Panc1 (cell line): ENCODE measurements around the gene MAP7. TPM values are rescaled to one million over a fixed set of nuclear protein-coding genes. Genes with fewer than 3 reads are reported as not detected.

Experiments
- ATAC-seq: fragments of 200-7000 bp; cut with Tn5 transposase; 2 replicates; pipeline ENCODE4 v1.9.1; 2020; ENCODE audit warnings: mild to moderate bottlenecking, moderate library complexity
- BruUV-seq: library from RNA; stranded (reverse); fragments of 400-500 nt; replicated peaks from 2 replicates; lab custom pipeline; 2021; lab: Mats Ljungman, UMichigan
- CTCF ChIA-PET: fragments of 300-600 bp; sonication (Branson Sonifier 250); formaldehyde crosslinking; loops from one replicate; lab custom pipeline; 2022; ENCODE audit warnings: antibody characterized with exemption; lab: Charles Lee
- POLR2A ChIA-PET: fragments of 300-600 bp; sonication (Branson Sonifier 250); formaldehyde crosslinking; loops from one replicate; lab custom pipeline; 2022; ENCODE audit warnings: antibody characterized with exemption; lab: Charles Lee
- DNase-seq: peaks from one replicate; pipeline ENCODE4 v3.0.0-alpha.2; 2010; ENCODE audit warnings: low read depth, low spot score
- H3K27ac ChIP-seq: 2 replicates; pipeline ENCODE4 v1.5.1; 2011; ENCODE audit warnings: mild to moderate bottlenecking, low read length, inconsistent platforms
- H3K27me3 ChIP-seq: fragments of 200-500 bp; sonication (Bioruptor generic); 2 replicates; pipeline ENCODE4 v1.6.0; 2014; ENCODE audit warnings: low read length, inconsistent platforms; ENCODE audit not compliant: control insufficient read depth, insufficient read depth
- H3K36me3 ChIP-seq: fragments of 200-500 bp; sonication (Bioruptor generic); 2 replicates; pipeline ENCODE4 v1.5.1; 2014; ENCODE audit warnings: inconsistent platforms, mild to moderate bottlenecking, low read length, moderate library complexity; ENCODE audit not compliant: control insufficient read depth, insufficient read depth
- H3K4me1 ChIP-seq: 2 replicates; pipeline ENCODE4 v1.5.1; 2011; ENCODE audit warnings: inconsistent platforms, mild to moderate bottlenecking, low read length, moderate library complexity; ENCODE audit not compliant: control insufficient read depth, insufficient read depth
- H3K4me3 ChIP-seq, 2 experiments: 2 replicates each; pipeline ENCODE4 v1.5.1; 2011 to 2012; ENCODE audit warnings: low read depth in 2 of 2, low read length in 2 of 2, mild to moderate bottlenecking in 2 of 2, inconsistent platforms in 1 of 2, moderate library complexity in 1 of 2
- H3K9me3 ChIP-seq: fragments of 200-500 bp; sonication (Bioruptor generic); 2 replicates; pipeline ENCODE4 v1.5.1; 2014; ENCODE audit warnings: low read depth, mild to moderate bottlenecking, inconsistent platforms, low read length, moderate library complexity; ENCODE audit not compliant: control insufficient read depth, insufficient read depth
- POLR2AphosphoS5 ChIP-seq: IDR thresholded peaks from 2 replicates; pipeline ENCODE4 v1.6.1; 2012; ENCODE audit warnings: mild to moderate bottlenecking, low read depth, low read length, moderate library complexity
- SIN3A ChIP-seq: IDR thresholded peaks from 2 replicates; pipeline ENCODE4 v1.6.1; 2012; ENCODE audit warnings: low read depth, mild to moderate bottlenecking, low read length, moderate library complexity, borderline replicate concordance; ENCODE audit not compliant: insufficient read depth
- TCF7L2 ChIP-seq: IDR thresholded peaks from 2 replicates; pipeline ENCODE4 v1.6.1; 2011; ENCODE audit warnings: mild to moderate bottlenecking, low read depth, low read length, inconsistent platforms
- in situ Hi-C: cut with HindIII; loops from 2 replicates; pipeline ENCODE4 v1.10.0; 2016; ENCODE audit warnings: low sequenced_read_pairs, low pct_unique_long_range_greater_than_20kb
- intact Hi-C: fragments of 100-400 bp; cut with micrococcal nuclease; formaldehyde crosslinking; loops from one replicate; pipeline ENCODE4 v1.10.0; 2022; ENCODE audit not compliant: unreplicated experiment
- total RNA-seq: library from RNA; stranded (reverse); gene quantifications from one replicate; pipeline ENCODE4 v1.2.1, GENCODE V29; 2021; ENCODE audit not compliant: unreplicated experiment
- TF ChIP-seq, protein P1 (sequence below): fragments of 450-650 bp; IDR thresholded peaks from 2 replicates; pipeline ENCODE4 v1.5.1; 2017; ENCODE audit warnings: mild to moderate bottlenecking
- TF ChIP-seq, protein P2 (sequence below), 2 experiments: IDR thresholded peaks; 2 replicates each; pipeline ENCODE4 v1.6.1; 2011 to 2012; ENCODE audit warnings: low read depth in 2 of 2, control low read depth in 1 of 2, low read length in 1 of 2, mild to moderate bottlenecking in 1 of 2, moderate library complexity in 1 of 2; ENCODE audit not compliant: insufficient read depth in 1 of 2

MAP7 gene
- total RNA-seq, 1 experiment from 2014 or later = 1.8 TPM

DNA sequence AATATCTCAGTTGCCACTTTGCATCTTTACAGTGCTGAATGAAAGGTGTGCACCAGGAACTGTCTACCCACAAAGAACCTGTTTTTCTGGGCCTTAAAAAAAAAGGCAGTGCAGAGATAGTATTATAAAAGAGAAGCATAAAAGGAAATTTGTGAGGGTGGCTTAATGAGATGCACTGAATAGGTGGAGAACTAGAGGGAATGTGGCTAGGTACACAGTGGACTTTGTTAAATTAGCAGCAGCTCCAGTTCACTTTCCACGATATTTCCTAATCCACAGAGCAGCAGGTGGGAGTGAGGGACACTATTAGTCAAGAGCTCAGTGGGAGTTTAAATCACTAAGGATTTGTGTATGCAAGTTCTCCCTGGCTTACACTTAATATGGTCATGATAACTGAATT lies 38.8 kb downstream of the MAP7 start:
- Histone ChIP-seq H3K27me3 (no peaks in the 10 kb centered on the region), H3K9me3 (no peaks in the 10 kb centered on the region), H3K27ac (no peak overlapping the region), H3K4me1 (no peaks in the 10 kb centered on the region), H3K4me3 (no peak overlapping the region), H3K36me3 (no peaks in the 10 kb centered on the region)
- no TSS peak for BruUV-seq
- intact Hi-C loops = no loop called here
- ATAC-seq (no peak), DNase-seq (no peak)
- TF ChIP-seq TCF7L2 = no peak
- TF ChIP-seq, protein P1, sequence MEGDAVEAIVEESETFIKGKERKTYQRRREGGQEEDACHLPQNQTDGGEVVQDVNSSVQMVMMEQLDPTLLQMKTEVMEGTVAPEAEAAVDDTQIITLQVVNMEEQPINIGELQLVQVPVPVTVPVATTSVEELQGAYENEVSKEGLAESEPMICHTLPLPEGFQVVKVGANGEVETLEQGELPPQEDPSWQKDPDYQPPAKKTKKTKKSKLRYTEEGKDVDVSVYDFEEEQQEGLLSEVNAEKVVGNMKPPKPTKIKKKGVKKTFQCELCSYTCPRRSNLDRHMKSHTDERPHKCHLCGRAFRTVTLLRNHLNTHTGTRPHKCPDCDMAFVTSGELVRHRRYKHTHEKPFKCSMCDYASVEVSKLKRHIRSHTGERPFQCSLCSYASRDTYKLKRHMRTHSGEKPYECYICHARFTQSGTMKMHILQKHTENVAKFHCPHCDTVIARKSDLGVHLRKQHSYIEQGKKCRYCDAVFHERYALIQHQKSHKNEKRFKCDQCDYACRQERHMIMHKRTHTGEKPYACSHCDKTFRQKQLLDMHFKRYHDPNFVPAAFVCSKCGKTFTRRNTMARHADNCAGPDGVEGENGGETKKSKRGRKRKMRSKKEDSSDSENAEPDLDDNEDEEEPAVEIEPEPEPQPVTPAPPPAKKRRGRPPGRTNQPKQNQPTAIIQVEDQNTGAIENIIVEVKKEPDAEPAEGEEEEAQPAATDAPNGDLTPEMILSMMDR = no peak
- TF ChIP-seq, protein P2, sequence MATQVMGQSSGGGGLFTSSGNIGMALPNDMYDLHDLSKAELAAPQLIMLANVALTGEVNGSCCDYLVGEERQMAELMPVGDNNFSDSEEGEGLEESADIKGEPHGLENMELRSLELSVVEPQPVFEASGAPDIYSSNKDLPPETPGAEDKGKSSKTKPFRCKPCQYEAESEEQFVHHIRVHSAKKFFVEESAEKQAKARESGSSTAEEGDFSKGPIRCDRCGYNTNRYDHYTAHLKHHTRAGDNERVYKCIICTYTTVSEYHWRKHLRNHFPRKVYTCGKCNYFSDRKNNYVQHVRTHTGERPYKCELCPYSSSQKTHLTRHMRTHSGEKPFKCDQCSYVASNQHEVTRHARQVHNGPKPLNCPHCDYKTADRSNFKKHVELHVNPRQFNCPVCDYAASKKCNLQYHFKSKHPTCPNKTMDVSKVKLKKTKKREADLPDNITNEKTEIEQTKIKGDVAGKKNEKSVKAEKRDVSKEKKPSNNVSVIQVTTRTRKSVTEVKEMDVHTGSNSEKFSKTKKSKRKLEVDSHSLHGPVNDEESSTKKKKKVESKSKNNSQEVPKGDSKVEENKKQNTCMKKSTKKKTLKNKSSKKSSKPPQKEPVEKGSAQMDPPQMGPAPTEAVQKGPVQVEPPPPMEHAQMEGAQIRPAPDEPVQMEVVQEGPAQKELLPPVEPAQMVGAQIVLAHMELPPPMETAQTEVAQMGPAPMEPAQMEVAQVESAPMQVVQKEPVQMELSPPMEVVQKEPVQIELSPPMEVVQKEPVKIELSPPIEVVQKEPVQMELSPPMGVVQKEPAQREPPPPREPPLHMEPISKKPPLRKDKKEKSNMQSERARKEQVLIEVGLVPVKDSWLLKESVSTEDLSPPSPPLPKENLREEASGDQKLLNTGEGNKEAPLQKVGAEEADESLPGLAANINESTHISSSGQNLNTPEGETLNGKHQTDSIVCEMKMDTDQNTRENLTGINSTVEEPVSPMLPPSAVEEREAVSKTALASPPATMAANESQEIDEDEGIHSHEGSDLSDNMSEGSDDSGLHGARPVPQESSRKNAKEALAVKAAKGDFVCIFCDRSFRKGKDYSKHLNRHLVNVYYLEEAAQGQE (IDR thresholded peaks at IDR 0.05; ENCODE audit: insufficient read depth in 1 of 2, low read depth in 2 of 2, low read length in 1 of 2) = no peak
- no peak for TF ChIP-seq POLR2AphosphoS5
- TF ChIP-seq SIN3A = no peak
- ChIA-PET POLR2A (no interaction called here), CTCF (no interaction called here)
- in situ Hi-C loops = no loop called here

DNA sequence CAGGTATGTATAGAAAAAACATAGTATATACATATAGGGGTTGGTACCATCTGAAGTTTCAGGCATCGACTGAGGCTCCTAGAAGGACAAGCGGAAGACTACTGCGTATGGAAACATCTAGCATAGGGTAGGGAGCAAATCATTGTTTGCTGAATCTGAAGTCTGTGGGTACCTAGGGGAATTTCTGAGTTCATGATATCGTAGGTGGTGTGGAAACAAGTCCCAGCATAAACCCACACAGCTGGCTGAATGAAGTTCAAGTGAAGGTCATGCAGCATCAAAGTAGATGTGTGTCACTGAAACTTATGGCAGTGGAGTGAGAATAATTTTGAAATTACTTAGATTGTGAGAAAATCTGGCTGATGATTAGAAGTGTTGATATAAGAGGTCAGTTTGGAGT lies 39.4 kb downstream of the MAP7 start:
- DNase-seq (no peak), ATAC-seq (no peak)
- ChIA-PET POLR2A (no interaction called here), CTCF (no interaction called here)
- no peaks in the 10 kb centered on the region for H3K4me1 ChIP-seq
- in situ Hi-C loops (no loop called here), intact Hi-C loops (no loop called here)
- no peaks in the 10 kb centered on the region for H3K36me3 ChIP-seq
- H3K27ac ChIP-seq = no peak overlapping the region
- TF ChIP-seq SIN3A (no peak), TCF7L2 (no peak), POLR2AphosphoS5 (no peak)
- TF ChIP-seq, protein P1 = no peak
- TF ChIP-seq, protein P2 (IDR thresholded peaks at IDR 0.05; ENCODE audit: insufficient read depth in 1 of 2, low read depth in 2 of 2, low read length in 1 of 2) = no peak
- no peaks in the 10 kb centered on the region for H3K27me3 ChIP-seq
- BruUV-seq = no TSS peak
- no peak overlapping the region for H3K4me3 ChIP-seq
- H3K9me3 ChIP-seq = no peaks in the 10 kb centered on the region
